OCI-LY7 (cell line): ENCODE measurements around the gene IL1RAPL2. TPM values are rescaled to one million over a fixed set of nuclear protein-coding genes. Genes with fewer than 3 reads are reported as not detected.

ENCODE experiments used
- BruUV-seq: library from RNA; stranded (reverse); fragments of 400-500 nt; replicated peaks from 2 replicates; lab custom pipeline; 2021; lab: Mats Ljungman, UMichigan
- CTCF ChIA-PET: fragments of 300-600 bp; sonication (Branson Sonifier 250); formaldehyde crosslinking; loops from one replicate; lab custom pipeline; 2022; ENCODE audit warnings: antibody characterized with exemption; ENCODE audit not compliant: unreplicated experiment; lab: Charles Lee
- POLR2A ChIA-PET: fragments of 300-600 bp; sonication (Branson Sonifier 250); formaldehyde crosslinking; loops from one replicate; lab custom pipeline; 2022; ENCODE audit warnings: antibody characterized with exemption; lab: Charles Lee
- DNase-seq: peaks from one replicate; pipeline ENCODE4 v3.0.0-alpha.2; 2015; ENCODE audit warnings: low spot score
- H2AFZ ChIP-seq: fragments of 200-600 bp; sonication (generic), shearing (Covaris generic); 2 replicates; pipeline ENCODE4 v1.6.1; 2014; ENCODE audit warnings: mild to moderate bottlenecking, antibody characterized with exemption, low read length, moderate library complexity
- H3K27ac ChIP-seq: fragments of 200-600 bp; sonication (generic); 2 replicates; pipeline ENCODE4 v1.5.1; 2014; ENCODE audit warnings: mixed run types, low read depth, mild to moderate bottlenecking, moderate library complexity, low read length, inconsistent platforms; ENCODE audit not compliant: poor library complexity, severe bottlenecking
- H3K36me3 ChIP-seq: fragments of 200-600 bp; sonication (generic); 2 replicates; pipeline ENCODE4 v1.6.1; 2014; ENCODE audit warnings: mild to moderate bottlenecking, antibody characterized with exemption, low read length, moderate library complexity, mixed read lengths; ENCODE audit not compliant: insufficient read depth
- H3K4me1 ChIP-seq: fragments of 200-600 bp; sonication (generic); 2 replicates; pipeline ENCODE4 v1.5.1; 2014; ENCODE audit warnings: mild to moderate bottlenecking, low read length; ENCODE audit not compliant: insufficient read depth, poor library complexity, severe bottlenecking
- H3K4me2 ChIP-seq: fragments of 200-600 bp; sonication (generic); 2 replicates; pipeline ENCODE4 v1.6.1; 2014; ENCODE audit warnings: mild to moderate bottlenecking, low read length
- H3K4me3 ChIP-seq: fragments of 200-600 bp; sonication (generic); 2 replicates; pipeline ENCODE4 v1.5.1; 2014; ENCODE audit warnings: mild to moderate bottlenecking, low read depth, low read length; ENCODE audit not compliant: poor library complexity, severe bottlenecking
- H3K79me2 ChIP-seq: fragments of 200-600 bp; sonication (generic); 2 replicates; pipeline ENCODE4 v1.6.1; 2016; ENCODE audit warnings: low read depth, mild to moderate bottlenecking, low read length, moderate library complexity, mixed read lengths; ENCODE audit not compliant: insufficient read depth
- H3K9me2 ChIP-seq: fragments of 200-600 bp; sonication (generic); 2 replicates; pipeline ENCODE4 v1.6.1; 2016; ENCODE audit warnings: mild to moderate bottlenecking, low read length, mixed read lengths; ENCODE audit not compliant: insufficient read depth
- H3K9me3 ChIP-seq: fragments of 200-600 bp; sonication (generic); 2 replicates; pipeline ENCODE4 v1.6.1; 2014; ENCODE audit warnings: mild to moderate bottlenecking, mixed run types, low read length, mixed read lengths
- H4K20me1 ChIP-seq: fragments of 200-600 bp; sonication (generic); 2 replicates; pipeline ENCODE4 v1.6.1; 2014; ENCODE audit warnings: mild to moderate bottlenecking, antibody characterized with exemption, low read length, moderate library complexity, mixed read lengths; ENCODE audit not compliant: insufficient read depth
- EZH2phosphoT487 ChIP-seq: fragments of 200-600 bp; sonication (generic); IDR thresholded peaks from 2 replicates; pipeline ENCODE4 v1.6.1; 2018; ENCODE audit warnings: low read depth, borderline replicate concordance, mild to moderate bottlenecking, mixed run types, antibody characterized with exemption, low read length, moderate library complexity, mixed read lengths
- intact Hi-C: fragments of 100-400 bp; cut with micrococcal nuclease; formaldehyde crosslinking; loops from one replicate; pipeline ENCODE4 v1.10.0; 2022; ENCODE audit not compliant: unreplicated experiment
- total RNA-seq, 2 experiments: library from RNA; depleted of rRNA in 1 of 2; stranded (reverse); fragments of >200 nt in 1 of 2; shearing (Covaris generic) in 1 of 2; gene quantifications; 2 replicates each; pipeline ENCODE4 v1.2.3, GENCODE V29; 2014 to 2022
- TF ChIP-seq, protein P1 (sequence below): fragments of 200-600 bp; sonication (generic); conservative IDR thresholded peaks from 2 replicates; pipeline ENCODE4 v1.5.1; 2014; ENCODE audit warnings: mild to moderate bottlenecking, antibody characterized with exemption, low read length, moderate library complexity, mixed read lengths

IL1RAPL2 gene
- total RNA-seq, 2 experiments from 2014 or later, result not detected

GRCh38 chrX:105653891-105654290 is 1087.9 kb downstream of the IL1RAPL2 start:
- ChIA-PET POLR2A (no interaction called here), CTCF (no interaction called here)
- H3K79me2 ChIP-seq, result no peaks in the 10 kb centered on the region
- intact Hi-C loops, result no loop called here
- H3K9me3 ChIP-seq, result no peaks in the 10 kb centered on the region
- TF ChIP-seq, protein P1, sequence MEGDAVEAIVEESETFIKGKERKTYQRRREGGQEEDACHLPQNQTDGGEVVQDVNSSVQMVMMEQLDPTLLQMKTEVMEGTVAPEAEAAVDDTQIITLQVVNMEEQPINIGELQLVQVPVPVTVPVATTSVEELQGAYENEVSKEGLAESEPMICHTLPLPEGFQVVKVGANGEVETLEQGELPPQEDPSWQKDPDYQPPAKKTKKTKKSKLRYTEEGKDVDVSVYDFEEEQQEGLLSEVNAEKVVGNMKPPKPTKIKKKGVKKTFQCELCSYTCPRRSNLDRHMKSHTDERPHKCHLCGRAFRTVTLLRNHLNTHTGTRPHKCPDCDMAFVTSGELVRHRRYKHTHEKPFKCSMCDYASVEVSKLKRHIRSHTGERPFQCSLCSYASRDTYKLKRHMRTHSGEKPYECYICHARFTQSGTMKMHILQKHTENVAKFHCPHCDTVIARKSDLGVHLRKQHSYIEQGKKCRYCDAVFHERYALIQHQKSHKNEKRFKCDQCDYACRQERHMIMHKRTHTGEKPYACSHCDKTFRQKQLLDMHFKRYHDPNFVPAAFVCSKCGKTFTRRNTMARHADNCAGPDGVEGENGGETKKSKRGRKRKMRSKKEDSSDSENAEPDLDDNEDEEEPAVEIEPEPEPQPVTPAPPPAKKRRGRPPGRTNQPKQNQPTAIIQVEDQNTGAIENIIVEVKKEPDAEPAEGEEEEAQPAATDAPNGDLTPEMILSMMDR, result no peak
- no peak for TF ChIP-seq EZH2phosphoT487
- H4K20me1 ChIP-seq, result no peaks in the 10 kb centered on the region
- DNase-seq, result no peak
- no peaks in the 10 kb centered on the region for H3K9me2 ChIP-seq
- no peak overlapping the region for H3K4me3 ChIP-seq
- no TSS peak for BruUV-seq
- no peak overlapping the region for H3K4me2 ChIP-seq
- H3K36me3 ChIP-seq, result no peaks in the 10 kb centered on the region
- H3K4me1 ChIP-seq, result no peaks in the 10 kb centered on the region
- H3K27ac ChIP-seq, result no peak overlapping the region
- H2AFZ ChIP-seq, result no peak overlapping the region

DNA sequence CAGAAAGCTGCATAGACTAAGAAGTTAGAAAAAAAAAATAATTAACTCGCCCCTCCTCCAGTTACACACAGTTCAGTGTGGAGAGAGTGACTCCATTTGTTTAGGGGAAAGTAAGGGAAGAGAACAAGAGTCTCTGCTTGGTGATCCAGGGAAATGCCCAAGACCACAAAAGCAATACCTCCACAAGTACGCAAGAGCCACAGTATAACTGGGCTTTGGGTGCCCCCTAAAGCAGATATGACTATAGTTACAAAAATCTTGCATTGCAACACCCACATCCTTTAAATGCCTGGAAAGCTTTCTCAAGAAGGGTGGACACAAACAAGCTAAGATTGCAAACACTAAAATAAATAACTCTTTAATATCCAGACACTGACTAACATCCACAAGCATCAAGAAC is 1092.1 kb downstream of the IL1RAPL2 start:
- Histone ChIP-seq H3K9me2 (no peaks in the 10 kb centered on the region), H3K36me3 (no peaks in the 10 kb centered on the region), H3K4me1 (no peaks in the 10 kb centered on the region), H4K20me1 (no peaks in the 10 kb centered on the region), H3K27ac (no peak overlapping the region), H3K9me3 (no peaks in the 10 kb centered on the region), H3K4me2 (no peak overlapping the region), H2AFZ (no peak overlapping the region), H3K79me2 (no peaks in the 10 kb centered on the region), H3K4me3 (no peak overlapping the region)
- intact Hi-C loops, result no loop called here
- ChIA-PET POLR2A (interaction anchor here (0.7 kb wide), 1 partner anchor 13 kb away, joined by 5 read pairs; no protein-coding TSS in a partner anchor), CTCF (no interaction called here)
- no TSS peak for BruUV-seq
- no peak for TF ChIP-seq EZH2phosphoT487
- TF ChIP-seq, protein P1, result no peak
- no peak for DNase-seq

DNA sequence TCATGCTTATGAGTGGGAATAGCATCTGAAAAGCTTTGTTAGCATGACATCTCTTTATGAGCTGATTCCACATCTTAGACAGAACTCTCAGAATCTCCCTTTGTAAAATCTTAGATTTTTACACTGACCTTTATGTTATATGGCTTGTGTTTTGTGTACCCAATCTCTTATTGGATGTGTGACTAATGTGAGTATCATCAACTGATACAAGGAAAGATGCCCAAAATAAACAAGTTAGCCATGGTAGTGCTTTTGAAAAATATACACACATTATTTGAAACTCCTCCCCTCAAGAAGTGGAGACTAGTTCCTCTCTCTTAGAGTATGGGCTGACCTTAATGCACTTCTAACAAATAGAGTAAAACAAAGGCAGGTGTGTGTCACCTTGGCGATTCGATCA is 1096.2 kb downstream of the IL1RAPL2 start:
- TF ChIP-seq EZH2phosphoT487, result no peak
- TF ChIP-seq, protein P1, result no peak
- no TSS peak for BruUV-seq
- POLR2A ChIA-PET, result no interaction called here

More for the DNA sequence above, 1096.2 kb downstream of the IL1RAPL2 start:
- no peaks in the 10 kb centered on the region for H3K36me3 ChIP-seq
- H3K79me2 ChIP-seq, result no peaks in the 10 kb centered on the region
- H3K9me3 ChIP-seq, result no peaks in the 10 kb centered on the region
- no peak overlapping the region for H3K4me3 ChIP-seq
- no peak overlapping the region for H3K27ac ChIP-seq
- H2AFZ ChIP-seq, result no peak overlapping the region
- CTCF ChIA-PET, result no interaction called here
- no peaks in the 10 kb centered on the region for H4K20me1 ChIP-seq
- H3K9me2 ChIP-seq, result no peaks in the 10 kb centered on the region
- H3K4me1 ChIP-seq, result no peaks in the 10 kb centered on the region
- intact Hi-C loops, result no loop called here
- DNase-seq, result no peak
- H3K4me2 ChIP-seq, result no peak overlapping the region
